HepG2 (cell line): Measurements from ENCODE around the gene CDC42SE2. TPM values are rescaled to one million over a fixed set of nuclear protein-coding genes. Genes with fewer than 3 reads are reported as not detected.

ENCODE experiments used
- CCAR2 ChIP-seq: fragments of 200-400 bp; formaldehyde crosslinking; optimal IDR thresholded peaks from 2 replicates; pipeline ENCODE3; 2018; ENCODE audit warnings: low read depth, mild to moderate bottlenecking, low read length, moderate library complexity
- DNMT1 ChIP-seq: sonication (generic); formaldehyde crosslinking; IDR thresholded peaks from 2 replicates; pipeline ENCODE4 v1.5.1; 2020; ENCODE audit warnings: mild to moderate bottlenecking, missing genetic modification reagents
- FOXA3 ChIP-seq: IDR thresholded peaks from 2 replicates; pipeline ENCODE4 v1.6.1; 2016; ENCODE audit warnings: missing genetic modification reagents, missing compliant biosample characterization
- FOXK1 ChIP-seq: sonication (generic); formaldehyde crosslinking; IDR thresholded peaks from 2 replicates; pipeline ENCODE4 v1.4.0; 2020; ENCODE audit warnings: low read depth, missing genetic modification reagents, borderline replicate concordance
- HMGXB3 ChIP-seq: sonication (generic); formaldehyde crosslinking; IDR thresholded peaks from 2 replicates; pipeline ENCODE4 v1.4.0; 2020; ENCODE audit warnings: missing genetic modification reagents, borderline replicate concordance
- PRDM10 ChIP-seq: sonication (generic); formaldehyde crosslinking; IDR thresholded peaks from 2 replicates; pipeline ENCODE4 v1.4.0; 2020; ENCODE audit warnings: low read depth, missing genetic modification reagents
- SOX13 ChIP-seq, 3 experiments: fragments of 450-650 bp in 1 of 3; sonication (generic) in 1 of 3; formaldehyde crosslinking in 1 of 3; IDR thresholded peaks in 2 of 3; conservative IDR thresholded peaks in 1 of 3; 2 replicates each; pipeline versions ENCODE4 v1.5.0 to v1.6.1; 2016 to 2020; ENCODE audit warnings: antibody characterized with exemption in 1 of 3, mild to moderate bottlenecking in 1 of 3, missing compliant biosample characterization in 1 of 3, missing genetic modification reagents in 1 of 3, moderate library complexity in 1 of 3
- TEAD3 ChIP-seq: optimal IDR thresholded peaks from 2 replicates; pipeline ENCODE3; 2016; ENCODE audit warnings: borderline replicate concordance
- ZNF232 ChIP-seq: sonication (generic); formaldehyde crosslinking; IDR thresholded peaks from 2 replicates; pipeline ENCODE4 v1.4.0; 2020; ENCODE audit warnings: missing genetic modification reagents, borderline replicate concordance
- ZNF777 ChIP-seq: sonication (generic); formaldehyde crosslinking; IDR thresholded peaks from 2 replicates; pipeline ENCODE4 v1.4.0; 2020; ENCODE audit warnings: missing genetic modification reagents
- ZSCAN9 ChIP-seq: IDR thresholded peaks from 2 replicates; pipeline ENCODE4 v1.6.1; 2016; ENCODE audit warnings: borderline replicate concordance
- polyA plus RNA-seq, 8 experiments: library from polyadenylated mRNA; depleted of rRNA in 3 of 8; stranded (reverse) in 7 of 8; unstranded in 1 of 8; fragments of >200 nt; fragmentation: Illumina TruSeq in 4 of 8; extraction: Trizol in 4 of 8; gene quantifications; 2 replicates each; pipeline versions ENCODE4 v1.2.1 to v1.2.3, GENCODE V29; 2011 to 2016; ENCODE audit warnings: low read depth in 4 of 8, missing spikeins in 1 of 8, mixed read lengths in 1 of 8; ENCODE audit not compliant: insufficient read depth in 1 of 8
- total RNA-seq, 5 experiments: library from RNA; depleted of rRNA; stranded (reverse); fragments of >200 nt; fragmentation: Illumina TruSeq; extraction: Trizol; gene quantifications; 2 replicates each; pipeline ENCODE4 v1.2.3, GENCODE V29; 2016; ENCODE audit warnings: low read depth in 1 of 5
- TF ChIP-seq, protein P1 (sequence below): sonication (generic); formaldehyde crosslinking; IDR thresholded peaks from 2 replicates; pipeline ENCODE4 v1.5.1; 2020; ENCODE audit warnings: missing genetic modification reagents, mild to moderate bottlenecking, borderline replicate concordance
- TF ChIP-seq, protein P2 (sequence below): IDR thresholded peaks from 2 replicates; pipeline ENCODE4 v1.6.1; 2016
- TF ChIP-seq, protein P3 (sequence below): sonication (generic); formaldehyde crosslinking; IDR thresholded peaks from 2 replicates; pipeline ENCODE4 v1.4.0; 2020; ENCODE audit warnings: missing genetic modification reagents
- TF ChIP-seq, protein P4 (sequence below): sonication (generic); formaldehyde crosslinking; IDR thresholded peaks from 2 replicates; pipeline ENCODE4 v1.5.0; 2020; ENCODE audit warnings: missing genetic modification reagents

The CDC42SE2 gene
- total and polyA plus RNA-seq, 2 of the 13 experiments (the other 11 are each of a cell fraction or from before 2014, with no cell fraction given), result 19.6 to 25.0 TPM

GRCh38 chr5:131386779-131387178, 122.9 kb downstream of the CDC42SE2 start (continued):
- TF ChIP-seq FOXA3 (CRISPR knock-in tag) (peak; percentile 88), TEAD3 (peak; percentile 50), ZNF232 (CRISPR knock-in tag) (peak; percentile 34; the same call in 1 of the 2 replicates), HMGXB3 (CRISPR knock-in tag) (no peak), DNMT1 (CRISPR knock-in tag) (no peak), PRDM10 (CRISPR knock-in tag) (no peak), CCAR2 (no peak), SOX13 (IDR thresholded peaks at IDR 0.05) (no peak), SOX13 (CRISPR knock-in tag; conservative IDR thresholded peaks at IDR 0.05 in 1 of 2, IDR thresholded peaks at IDR 0.05 in 1 of 2) (peak in 1 of 2 experiments; percentile 83; a peak in 2 of 4 replicates), FOXK1 (CRISPR knock-in tag) (peak; percentile 64; the same call in 1 of the 2 replicates), ZNF777 (CRISPR knock-in tag) (no peak), ZSCAN9 (CRISPR knock-in tag) (0 out of 2 replicates have a peak, but pooled peaks have one; percentile 47)
- TF ChIP-seq, protein P1, sequence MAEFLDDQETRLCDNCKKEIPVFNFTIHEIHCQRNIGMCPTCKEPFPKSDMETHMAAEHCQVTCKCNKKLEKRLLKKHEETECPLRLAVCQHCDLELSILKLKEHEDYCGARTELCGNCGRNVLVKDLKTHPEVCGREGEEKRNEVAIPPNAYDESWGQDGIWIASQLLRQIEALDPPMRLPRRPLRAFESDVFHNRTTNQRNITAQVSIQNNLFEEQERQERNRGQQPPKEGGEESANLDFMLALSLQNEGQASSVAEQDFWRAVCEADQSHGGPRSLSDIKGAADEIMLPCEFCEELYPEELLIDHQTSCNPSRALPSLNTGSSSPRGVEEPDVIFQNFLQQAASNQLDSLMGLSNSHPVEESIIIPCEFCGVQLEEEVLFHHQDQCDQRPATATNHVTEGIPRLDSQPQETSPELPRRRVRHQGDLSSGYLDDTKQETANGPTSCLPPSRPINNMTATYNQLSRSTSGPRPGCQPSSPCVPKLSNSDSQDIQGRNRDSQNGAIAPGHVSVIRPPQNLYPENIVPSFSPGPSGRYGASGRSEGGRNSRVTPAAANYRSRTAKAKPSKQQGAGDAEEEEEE (CRISPR knock-in tag), result no peak
- TF ChIP-seq, protein P2, sequence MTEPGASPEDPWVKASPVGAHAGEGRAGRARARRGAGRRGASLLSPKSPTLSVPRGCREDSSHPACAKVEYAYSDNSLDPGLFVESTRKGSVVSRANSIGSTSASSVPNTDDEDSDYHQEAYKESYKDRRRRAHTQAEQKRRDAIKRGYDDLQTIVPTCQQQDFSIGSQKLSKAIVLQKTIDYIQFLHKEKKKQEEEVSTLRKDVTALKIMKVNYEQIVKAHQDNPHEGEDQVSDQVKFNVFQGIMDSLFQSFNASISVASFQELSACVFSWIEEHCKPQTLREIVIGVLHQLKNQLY (CRISPR knock-in tag), result no peak
- TF ChIP-seq, protein P3, sequence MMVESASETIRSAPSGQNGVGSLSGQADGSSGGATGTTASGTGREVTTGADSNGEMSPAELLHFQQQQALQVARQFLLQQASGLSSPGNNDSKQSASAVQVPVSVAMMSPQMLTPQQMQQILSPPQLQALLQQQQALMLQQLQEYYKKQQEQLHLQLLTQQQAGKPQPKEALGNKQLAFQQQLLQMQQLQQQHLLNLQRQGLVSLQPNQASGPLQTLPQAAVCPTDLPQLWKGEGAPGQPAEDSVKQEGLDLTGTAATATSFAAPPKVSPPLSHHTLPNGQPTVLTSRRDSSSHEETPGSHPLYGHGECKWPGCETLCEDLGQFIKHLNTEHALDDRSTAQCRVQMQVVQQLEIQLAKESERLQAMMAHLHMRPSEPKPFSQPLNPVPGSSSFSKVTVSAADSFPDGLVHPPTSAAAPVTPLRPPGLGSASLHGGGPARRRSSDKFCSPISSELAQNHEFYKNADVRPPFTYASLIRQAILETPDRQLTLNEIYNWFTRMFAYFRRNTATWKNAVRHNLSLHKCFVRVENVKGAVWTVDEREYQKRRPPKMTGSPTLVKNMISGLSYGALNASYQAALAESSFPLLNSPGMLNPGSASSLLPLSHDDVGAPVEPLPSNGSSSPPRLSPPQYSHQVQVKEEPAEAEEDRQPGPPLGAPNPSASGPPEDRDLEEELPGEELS (CRISPR knock-in tag), result peak; percentile 86
- TF ChIP-seq, protein P4, sequence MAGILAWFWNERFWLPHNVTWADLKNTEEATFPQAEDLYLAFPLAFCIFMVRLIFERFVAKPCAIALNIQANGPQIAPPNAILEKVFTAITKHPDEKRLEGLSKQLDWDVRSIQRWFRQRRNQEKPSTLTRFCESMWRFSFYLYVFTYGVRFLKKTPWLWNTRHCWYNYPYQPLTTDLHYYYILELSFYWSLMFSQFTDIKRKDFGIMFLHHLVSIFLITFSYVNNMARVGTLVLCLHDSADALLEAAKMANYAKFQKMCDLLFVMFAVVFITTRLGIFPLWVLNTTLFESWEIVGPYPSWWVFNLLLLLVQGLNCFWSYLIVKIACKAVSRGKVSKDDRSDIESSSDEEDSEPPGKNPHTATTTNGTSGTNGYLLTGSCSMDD (CRISPR knock-in tag), result no peak
